Measurements from ENCODE around the gene LASP1. TPM values are rescaled to one million over a fixed set of nuclear protein-coding genes. Genes with fewer than 3 reads are reported as not detected.

LASP1 gene
- total RNA-seq, 4 donors from 2014 or later = 10.7 to 24.1 (median 20.5) TPM

- in situ Hi-C loops (cut with MboI; ENCODE audit: low sequenced_read_pairs in 4 of 4) = no loop called here
- ATAC-seq = no peak
- peak overlapping the region in 1 of 4 donors; percentile 64 for H3K27ac ChIP-seq
- DNase-seq = no peak
- no peaks in the 10 kb centered on the region for H3K9me3 ChIP-seq
- TF ChIP-seq POLR2A (IDR thresholded peaks at IDR 0.05) = no peak
- TF ChIP-seq, protein P1, sequence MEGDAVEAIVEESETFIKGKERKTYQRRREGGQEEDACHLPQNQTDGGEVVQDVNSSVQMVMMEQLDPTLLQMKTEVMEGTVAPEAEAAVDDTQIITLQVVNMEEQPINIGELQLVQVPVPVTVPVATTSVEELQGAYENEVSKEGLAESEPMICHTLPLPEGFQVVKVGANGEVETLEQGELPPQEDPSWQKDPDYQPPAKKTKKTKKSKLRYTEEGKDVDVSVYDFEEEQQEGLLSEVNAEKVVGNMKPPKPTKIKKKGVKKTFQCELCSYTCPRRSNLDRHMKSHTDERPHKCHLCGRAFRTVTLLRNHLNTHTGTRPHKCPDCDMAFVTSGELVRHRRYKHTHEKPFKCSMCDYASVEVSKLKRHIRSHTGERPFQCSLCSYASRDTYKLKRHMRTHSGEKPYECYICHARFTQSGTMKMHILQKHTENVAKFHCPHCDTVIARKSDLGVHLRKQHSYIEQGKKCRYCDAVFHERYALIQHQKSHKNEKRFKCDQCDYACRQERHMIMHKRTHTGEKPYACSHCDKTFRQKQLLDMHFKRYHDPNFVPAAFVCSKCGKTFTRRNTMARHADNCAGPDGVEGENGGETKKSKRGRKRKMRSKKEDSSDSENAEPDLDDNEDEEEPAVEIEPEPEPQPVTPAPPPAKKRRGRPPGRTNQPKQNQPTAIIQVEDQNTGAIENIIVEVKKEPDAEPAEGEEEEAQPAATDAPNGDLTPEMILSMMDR (IDR thresholded peaks at IDR 0.05 in 4 of 5, conservative IDR thresholded peaks at IDR 0.05 in 1 of 5) = no peak
- H3K36me3 ChIP-seq = no peaks in the 10 kb centered on the region
- peaks cover 44 to 47% of the 10 kb centered on the region in 2 donors for H3K4me1 ChIP-seq
- no peaks in the 10 kb centered on the region for H3K27me3 ChIP-seq
- intact Hi-C loops (cut with DNase I; ENCODE audit: low total_unique reads) = no loop called here
- no peak overlapping the region for H3K4me3 ChIP-seq
These were observed 35.5 kb downstream of the LASP1 start for GRCh38 chr17:38905375-38905774.

GRCh38 chr17:38906460-38907228 lies 36.8 kb downstream of the LASP1 start:
- intact Hi-C loops (cut with DNase I; ENCODE audit: low total_unique reads) = no loop called here
- in situ Hi-C loops (cut with MboI; ENCODE audit: low sequenced_read_pairs in 4 of 4) = no loop called here
- Histone ChIP-seq H3K4me3 (no peak overlapping the region), H3K9me3 (no peaks in the 10 kb centered on the region), H3K27ac (peak overlapping the region; percentile 27 to 64 (median 47)), H3K36me3 (no peaks in the 10 kb centered on the region), H3K4me1 (peaks cover 35 to 39% of the 10 kb centered on the region in 2 donors), H3K27me3 (no peaks in the 10 kb centered on the region)
- TF ChIP-seq POLR2A (IDR thresholded peaks at IDR 0.05) = no peak
- TF ChIP-seq, protein P1 (IDR thresholded peaks at IDR 0.05 in 4 of 5, conservative IDR thresholded peaks at IDR 0.05 in 1 of 5) = no peak
- DNase-seq (no peak), ATAC-seq (peak in 1 of 2 donors; percentile 34)

DNA sequence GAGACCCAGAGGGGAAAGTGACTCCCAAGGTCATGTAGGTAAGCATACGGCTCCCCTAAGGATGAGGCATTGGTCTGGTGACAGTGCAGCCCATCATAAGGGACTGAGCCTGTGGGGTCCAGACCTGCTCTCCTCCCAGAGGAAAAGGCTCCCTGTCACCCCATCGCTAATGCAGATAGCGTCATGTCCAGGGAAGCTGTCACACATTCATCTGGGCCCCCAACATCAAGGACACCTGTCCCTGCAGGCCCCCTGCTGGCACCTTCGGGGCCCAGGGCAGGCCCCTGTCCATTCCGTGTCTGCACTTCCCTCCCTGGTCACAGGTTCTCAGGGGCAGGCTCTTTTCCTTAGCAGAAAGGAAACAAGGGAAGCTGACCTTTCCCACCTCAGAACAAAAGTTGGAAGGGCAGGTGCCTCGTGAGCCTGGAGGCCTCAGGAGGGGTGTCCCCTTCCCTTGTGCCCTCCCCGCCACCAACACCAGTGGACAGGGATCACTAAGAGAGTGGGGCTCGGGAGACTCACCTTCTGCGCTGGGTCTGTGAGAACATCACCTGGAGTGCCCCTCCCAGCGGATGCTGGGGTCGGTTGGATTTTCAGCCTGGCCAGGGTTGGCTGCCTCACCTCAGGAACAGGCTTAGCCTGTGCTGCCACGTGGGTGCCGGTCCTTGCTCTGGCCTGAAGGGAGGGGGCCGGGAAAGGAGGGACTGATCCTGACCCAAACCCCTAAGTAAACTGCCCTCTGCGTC lies 38.2 kb downstream of the LASP1 start:
- peaks cover 38 to 42% of the 10 kb centered on the region in 2 donors for H3K4me1 ChIP-seq
- H3K27me3 ChIP-seq = no peaks in the 10 kb centered on the region
- no peaks in the 10 kb centered on the region for H3K36me3 ChIP-seq
- ATAC-seq (no peak), DNase-seq (no peak)
- TF ChIP-seq POLR2A (IDR thresholded peaks at IDR 0.05) = no peak
- H3K9me3 ChIP-seq = no peaks in the 10 kb centered on the region
- intact Hi-C loops (cut with DNase I; ENCODE audit: low total_unique reads) = no loop called here
- in situ Hi-C loops (cut with MboI; ENCODE audit: low sequenced_read_pairs in 4 of 4) = no loop called here
- H3K4me3 ChIP-seq = no peak overlapping the region
- H3K27ac ChIP-seq = peak overlapping the region; percentile 29 to 64 (median 48)

- Histone ChIP-seq H3K4me1 (peaks cover 36 to 42% of the 10 kb centered on the region in 2 donors), H3K36me3 (no peaks in the 10 kb centered on the region), H3K9me3 (no peaks in the 10 kb centered on the region), H3K27ac (peak overlapping the region; percentile 29 to 64 (median 48)), H3K27me3 (no peaks in the 10 kb centered on the region), H3K4me3 (no peak overlapping the region)
- in situ Hi-C loops (cut with MboI; ENCODE audit: low sequenced_read_pairs in 4 of 4) (no loop called here), intact Hi-C loops (cut with DNase I; ENCODE audit: low total_unique reads) (no loop called here)
- DNase-seq (no peak), ATAC-seq (no peak)
- no peak for TF ChIP-seq POLR2A (IDR thresholded peaks at IDR 0.05)
- TF ChIP-seq, protein P1 (IDR thresholded peaks at IDR 0.05 in 4 of 5, conservative IDR thresholded peaks at IDR 0.05 in 1 of 5) = no peak
These were observed 38.9 kb downstream of the LASP1 start for GRCh38 chr17:38908676-38909181.

DNA sequence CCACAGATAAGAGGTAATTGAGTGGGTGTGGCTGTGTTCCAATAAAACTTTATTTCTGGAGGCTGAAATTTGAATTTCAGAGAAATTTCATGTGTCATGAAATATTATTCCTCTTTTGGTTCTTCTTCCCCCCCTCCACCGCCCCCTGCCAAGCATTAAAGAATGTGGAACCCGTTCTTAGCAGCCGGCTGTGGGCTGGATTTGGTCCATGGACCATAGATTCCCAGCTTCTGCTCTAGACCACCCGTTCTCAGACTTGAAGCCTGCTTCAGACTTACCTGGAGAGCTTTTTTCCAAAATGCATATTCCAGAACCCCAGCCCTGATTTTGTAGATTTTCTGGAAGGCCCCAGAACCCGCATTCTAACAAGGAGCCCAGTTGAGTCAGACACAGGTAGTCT lies 40.5 kb downstream of the LASP1 start:
- intact Hi-C loops (cut with DNase I; ENCODE audit: low total_unique reads) = no loop called here
- in situ Hi-C loops (cut with MboI; ENCODE audit: low sequenced_read_pairs in 4 of 4) = no loop called here
- no peak for DNase-seq
- no peak for ATAC-seq
- no peaks in the 10 kb centered on the region for H3K9me3 ChIP-seq
- H3K27me3 ChIP-seq = no peaks in the 10 kb centered on the region
- H3K36me3 ChIP-seq = peaks cover 0 to 8% of the 10 kb centered on the region in 2 donors
- no peak overlapping the region for H3K27ac ChIP-seq
- H3K4me1 ChIP-seq = peaks cover 36 to 42% of the 10 kb centered on the region in 2 donors
- no peak overlapping the region for H3K4me3 ChIP-seq
- TF ChIP-seq, protein P1 (IDR thresholded peaks at IDR 0.05 in 4 of 5, conservative IDR thresholded peaks at IDR 0.05 in 1 of 5) = no peak
- TF ChIP-seq POLR2A (IDR thresholded peaks at IDR 0.05) = no peak
